IPS DF 19.7 (cell line): Measurements from ENCODE around the gene PIK3CG.

ENCODE experiments used
- DNase-seq: peaks from one replicate; pipeline ENCODE4 v3.0.0-alpha.2; 2013; ENCODE audit warnings: low read depth, low spot score

The PIK3CG gene

DNA sequence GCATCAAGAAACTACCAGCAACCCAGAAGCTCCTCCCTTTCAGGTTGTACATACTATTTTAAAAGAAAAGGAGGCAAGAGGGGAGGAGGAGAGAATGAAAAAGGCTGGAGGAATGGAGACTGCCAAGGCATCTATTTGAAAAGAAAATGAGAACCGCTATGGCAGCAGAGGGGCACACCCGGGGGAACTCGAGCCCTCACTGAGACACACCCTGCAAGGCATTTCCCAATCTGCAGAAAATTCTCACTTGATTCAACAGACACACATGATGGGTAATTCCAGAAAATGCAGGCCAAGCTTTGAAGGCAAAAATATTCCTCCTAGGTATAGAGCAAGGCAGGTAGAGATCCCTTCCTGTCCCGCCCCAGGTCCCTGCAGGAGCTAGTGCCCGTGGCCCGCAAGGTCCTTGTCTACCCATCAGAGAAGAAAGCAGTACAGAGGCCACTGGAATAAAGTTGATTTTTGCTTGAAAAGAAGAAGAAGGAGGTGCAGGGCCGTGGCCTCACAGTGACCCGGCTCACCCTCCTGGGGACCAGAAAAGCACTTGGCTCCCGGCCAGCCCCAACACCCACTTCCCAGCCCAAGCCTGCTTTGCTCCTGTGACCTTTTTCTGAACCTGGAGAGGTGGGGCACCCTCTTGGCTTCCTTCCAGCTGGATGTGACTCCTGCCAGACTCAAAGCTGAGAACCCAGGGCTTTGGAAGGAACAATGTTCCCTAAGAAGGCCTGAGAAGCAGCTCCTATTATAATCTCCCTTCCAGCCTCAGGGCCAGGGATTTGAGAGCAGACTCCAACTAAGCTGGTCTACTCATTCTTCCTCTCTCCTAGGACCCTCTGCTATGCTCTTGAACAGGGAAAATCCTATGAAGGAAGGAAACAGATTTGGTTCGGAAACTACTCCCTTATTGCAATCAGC, 6.2 kb upstream of the PIK3CG start:
- no peak for DNase-seq

DNA sequence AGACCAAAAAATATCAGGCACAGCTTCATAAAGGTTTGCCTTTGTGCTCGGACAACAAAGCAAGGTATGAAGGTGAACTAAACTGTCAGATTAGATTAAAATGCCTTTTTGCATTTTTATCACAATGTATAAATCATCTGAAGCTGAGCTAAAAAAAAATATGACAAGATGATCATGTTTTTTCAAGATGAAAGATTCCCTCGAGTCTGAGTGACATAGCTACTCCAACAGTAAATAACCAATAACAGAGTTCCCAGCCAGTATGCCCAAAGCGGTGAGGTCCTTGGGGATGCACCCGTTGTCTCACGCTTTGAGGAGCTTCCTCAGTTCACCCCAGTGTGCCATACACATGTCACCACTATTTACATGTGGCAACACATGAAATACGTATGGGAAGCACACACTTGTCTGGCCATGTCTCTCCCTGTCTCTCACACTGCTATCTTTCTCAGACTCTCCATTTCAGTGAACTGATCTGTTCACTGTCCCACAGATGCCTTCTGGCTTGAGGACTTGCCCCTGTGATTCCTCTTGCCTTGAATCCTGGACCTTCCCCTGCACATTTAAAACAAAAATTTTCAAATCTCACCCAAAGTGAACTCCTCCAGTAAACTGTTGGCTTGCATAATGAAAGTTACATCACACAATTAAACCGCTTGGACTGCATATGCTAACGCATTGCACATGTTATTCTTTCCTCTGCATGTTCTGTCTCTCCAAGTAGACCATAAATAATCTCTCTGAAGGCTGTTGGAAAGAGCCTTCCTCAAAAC, 2.6 kb upstream of the PIK3CG start:
- no peak for DNase-seq

DNA sequence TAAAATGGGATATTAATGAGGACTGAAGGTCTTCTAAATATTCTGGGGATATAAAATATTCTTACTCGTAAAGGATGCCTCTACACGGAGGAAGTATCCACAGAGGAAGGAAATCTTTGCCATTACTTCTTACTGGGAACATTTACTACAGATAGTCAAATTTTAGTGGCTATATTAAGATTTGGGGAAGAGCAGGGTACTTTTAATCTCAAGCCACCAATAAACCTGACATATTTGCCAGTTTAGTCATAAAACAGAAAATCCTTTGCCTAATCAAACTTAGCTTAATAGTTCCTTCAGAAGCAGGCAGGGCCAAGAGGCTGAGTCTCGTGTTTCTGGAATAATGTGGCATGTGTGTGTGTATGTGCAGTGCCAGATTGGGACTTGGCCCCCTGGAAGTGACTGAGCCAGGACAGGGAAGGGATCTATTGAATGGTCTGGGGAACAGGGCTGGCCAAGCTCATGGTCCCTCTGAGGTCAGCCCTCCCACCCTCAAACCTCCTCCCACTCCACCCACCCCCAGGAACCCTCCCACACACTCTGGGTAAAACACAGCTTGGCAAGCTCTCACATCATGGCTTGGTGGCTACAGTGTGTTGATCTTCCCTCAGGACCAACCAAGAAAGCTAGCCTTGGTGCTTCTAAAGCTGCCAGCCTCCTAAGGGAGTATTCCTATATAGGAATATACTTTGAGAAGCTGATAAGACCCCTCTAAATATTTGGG, 1.6 kb upstream of the PIK3CG start:
- no peak for DNase-seq

DNA sequence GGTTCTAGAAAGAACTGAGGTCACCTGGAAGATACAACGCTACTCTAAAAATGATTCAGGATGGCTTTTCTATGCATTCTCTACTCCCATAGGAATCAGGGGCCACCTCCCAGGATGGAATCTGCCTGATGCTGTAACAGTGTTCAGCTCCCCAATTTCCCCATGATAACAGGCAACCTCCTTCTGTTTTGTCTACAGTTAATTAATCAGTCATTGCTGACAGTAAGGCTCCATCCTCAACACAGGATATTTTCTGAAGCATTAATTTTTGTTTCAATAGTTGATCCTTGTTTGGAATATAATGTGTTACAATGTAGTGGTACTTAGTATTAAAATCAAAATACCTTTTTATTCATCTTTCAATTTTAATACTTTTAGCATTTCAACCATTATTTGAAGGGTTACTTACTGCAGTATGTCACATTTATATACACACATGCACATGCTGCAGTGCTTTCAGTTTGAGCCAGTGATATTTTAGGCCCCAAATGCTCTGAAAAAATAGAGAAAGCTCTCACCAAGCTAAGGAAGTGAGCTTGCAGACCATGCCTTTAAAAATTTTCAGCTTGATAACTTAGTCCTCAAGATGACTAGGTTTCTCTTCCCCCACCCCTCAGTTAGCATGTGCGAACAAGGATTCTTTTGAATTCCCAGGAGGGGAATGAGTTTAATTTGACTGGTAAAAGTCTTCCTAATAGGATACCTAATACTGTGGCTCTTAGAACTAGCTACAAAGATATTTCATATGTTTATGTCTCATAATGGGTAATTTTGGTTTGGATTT, 592 bp upstream of the PIK3CG start:
- DNase-seq, result no peak

DNA sequence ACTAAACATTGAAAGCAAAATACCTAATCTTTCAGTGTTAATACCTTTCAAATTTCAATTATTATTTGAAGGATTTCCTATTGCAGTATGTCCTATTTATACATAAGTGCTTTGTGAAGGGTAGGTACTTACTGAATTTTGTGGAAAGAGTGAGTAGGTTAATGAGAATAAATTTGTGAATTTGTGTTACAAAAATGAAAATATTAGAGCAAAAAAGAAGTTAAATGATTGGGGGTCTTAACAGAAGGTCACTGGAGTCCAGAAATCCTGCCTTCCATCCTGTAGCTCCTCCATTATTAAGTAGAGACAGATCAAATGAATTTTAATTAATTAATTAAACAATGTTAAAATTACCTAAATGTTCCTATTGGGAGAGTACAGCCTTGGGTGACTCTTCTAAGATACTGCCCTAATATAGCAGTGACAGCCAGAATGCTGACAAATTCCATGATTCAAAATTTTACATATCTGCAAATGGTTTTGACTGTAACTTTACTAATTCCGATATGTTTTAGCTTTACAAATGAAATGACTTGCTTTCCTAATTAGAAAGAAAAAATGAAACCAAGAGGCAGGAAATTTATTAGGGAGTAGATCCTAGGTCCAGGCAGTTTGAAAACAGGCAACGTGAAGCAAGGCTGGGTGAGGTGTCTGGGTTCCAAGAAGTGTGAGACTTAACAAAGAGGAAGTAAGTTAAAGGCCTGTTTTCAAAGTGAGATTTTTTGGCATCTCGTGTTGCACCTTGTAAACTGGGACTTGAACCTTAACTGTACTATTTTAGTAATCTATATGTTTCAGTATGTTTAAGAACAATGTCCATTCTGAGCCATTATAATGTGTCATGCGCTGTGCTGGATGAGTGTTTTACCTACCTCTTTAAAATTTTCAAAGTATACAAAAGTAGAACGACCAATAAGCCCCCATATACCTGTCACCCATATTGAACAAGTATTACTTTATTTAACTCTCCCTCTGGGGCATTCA, 1.5 kb downstream of the PIK3CG start:
- DNase-seq, result no peak

DNA sequence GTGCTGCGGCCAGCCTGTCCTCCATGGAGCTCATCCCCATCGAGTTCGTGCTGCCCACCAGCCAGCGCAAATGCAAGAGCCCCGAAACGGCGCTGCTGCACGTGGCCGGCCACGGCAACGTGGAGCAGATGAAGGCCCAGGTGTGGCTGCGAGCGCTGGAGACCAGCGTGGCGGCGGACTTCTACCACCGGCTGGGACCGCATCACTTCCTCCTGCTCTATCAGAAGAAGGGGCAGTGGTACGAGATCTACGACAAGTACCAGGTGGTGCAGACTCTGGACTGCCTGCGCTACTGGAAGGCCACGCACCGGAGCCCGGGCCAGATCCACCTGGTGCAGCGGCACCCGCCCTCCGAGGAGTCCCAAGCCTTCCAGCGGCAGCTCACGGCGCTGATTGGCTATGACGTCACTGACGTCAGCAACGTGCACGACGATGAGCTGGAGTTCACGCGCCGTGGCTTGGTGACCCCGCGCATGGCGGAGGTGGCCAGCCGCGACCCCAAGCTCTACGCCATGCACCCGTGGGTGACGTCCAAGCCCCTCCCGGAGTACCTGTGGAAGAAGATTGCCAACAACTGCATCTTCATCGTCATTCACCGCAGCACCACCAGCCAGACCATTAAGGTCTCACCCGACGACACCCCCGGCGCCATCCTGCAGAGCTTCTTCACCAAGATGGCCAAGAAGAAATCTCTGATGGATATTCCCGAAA, 2.7 kb downstream of the PIK3CG start:
- no peak for DNase-seq

DNA sequence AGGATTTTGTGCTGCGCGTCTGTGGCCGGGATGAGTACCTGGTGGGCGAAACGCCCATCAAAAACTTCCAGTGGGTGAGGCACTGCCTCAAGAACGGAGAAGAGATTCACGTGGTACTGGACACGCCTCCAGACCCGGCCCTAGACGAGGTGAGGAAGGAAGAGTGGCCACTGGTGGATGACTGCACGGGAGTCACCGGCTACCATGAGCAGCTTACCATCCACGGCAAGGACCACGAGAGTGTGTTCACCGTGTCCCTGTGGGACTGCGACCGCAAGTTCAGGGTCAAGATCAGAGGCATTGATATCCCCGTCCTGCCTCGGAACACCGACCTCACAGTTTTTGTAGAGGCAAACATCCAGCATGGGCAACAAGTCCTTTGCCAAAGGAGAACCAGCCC, 3.3 kb downstream of the PIK3CG start:
- no peak for DNase-seq

DNA sequence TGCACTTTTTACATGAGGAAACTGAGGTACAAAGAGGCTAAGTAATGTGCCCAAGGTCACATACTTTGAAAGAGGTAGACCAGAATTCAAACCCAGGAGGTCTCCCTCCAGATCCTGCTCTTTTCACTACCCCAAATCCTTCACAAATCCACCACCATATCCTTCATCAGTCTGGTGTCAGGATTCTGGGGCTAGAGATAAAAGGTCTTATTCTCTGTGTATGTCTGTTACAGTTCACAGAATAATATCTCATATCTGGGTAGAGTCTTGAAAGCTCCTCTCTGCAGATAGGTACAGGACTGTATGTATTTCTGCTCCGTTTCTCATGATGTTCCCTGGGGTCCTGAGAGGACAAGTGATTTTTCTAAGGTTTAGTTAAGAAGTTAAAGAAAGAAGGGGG, 4.9 kb downstream of the PIK3CG start:
- DNase-seq, result no peak

DNA sequence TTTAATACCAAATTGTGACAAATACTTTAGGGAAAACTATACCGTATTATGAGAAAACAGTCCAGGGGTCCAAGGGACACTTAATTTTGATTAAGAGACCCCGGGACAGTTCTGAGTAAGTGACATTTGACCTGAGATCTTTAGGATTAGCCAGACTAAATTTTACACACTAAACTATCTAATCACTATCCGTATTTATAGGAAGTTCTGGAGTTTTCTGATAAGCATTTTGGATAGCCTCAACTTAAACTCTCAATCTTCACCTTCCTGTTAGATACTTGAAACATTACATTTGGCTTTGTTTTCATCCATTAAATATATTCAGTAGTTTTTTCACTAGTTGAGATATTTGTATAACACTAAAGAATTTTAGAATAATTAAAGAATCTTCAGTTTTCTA, 5.4 kb downstream of the PIK3CG start:
- DNase-seq, result no peak

DNA sequence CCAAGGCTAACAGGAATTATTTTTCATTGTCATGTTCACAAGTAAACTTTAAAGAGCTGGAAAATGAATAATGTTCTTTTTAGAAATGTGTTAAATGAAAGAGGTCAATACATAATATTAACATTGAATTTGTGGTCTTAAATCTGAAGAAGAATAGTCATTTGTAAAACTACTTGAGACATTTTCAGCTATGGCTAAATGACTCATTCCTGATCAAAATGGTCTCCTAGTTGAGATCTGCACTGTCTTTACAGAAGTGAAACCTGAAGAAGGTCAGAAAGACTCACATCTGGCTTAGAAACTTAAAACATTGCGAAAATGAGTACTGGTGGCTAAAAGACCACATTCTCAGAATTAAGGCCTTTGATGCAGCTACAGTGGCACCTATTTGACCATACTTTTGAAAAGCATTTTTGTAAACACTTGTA, 5.9 kb downstream of the PIK3CG start:
- no peak for DNase-seq

DNA sequence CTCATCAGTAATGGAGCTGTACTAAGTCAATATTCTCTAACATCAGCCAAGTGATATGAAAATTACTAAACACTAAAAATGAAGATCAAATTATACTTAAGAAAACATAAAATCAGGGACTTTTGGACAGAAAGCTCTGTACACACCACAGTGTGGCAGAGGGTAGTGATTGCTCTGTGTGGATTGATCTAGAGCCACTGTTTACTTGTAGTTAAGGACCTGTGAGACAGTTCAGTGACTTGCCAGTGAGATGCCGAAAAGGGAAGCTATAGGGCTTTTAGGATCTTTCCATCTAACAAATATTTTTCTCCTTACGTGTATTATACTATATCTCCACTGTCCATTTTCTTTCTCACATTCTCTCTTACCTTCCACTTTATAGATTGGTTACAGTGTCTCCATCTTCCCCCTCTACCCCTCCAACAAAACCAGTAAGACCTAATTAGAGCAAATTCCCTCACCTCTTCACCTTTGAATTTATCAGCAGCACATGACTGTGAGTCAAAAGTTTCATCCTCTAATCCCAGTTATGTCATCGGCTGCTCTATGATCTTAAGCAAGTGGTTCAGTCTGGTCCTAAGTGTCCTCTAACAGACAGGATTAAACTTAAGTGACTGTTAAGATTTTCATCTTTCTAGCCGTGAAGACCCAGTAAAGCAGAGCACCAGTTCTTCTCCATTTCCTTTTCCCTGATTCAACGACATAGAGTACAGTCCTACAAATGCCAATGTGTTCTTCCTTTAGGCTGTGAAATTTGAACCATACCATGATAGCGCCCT, 6.9 kb downstream of the PIK3CG start:
- no peak for DNase-seq

DNA sequence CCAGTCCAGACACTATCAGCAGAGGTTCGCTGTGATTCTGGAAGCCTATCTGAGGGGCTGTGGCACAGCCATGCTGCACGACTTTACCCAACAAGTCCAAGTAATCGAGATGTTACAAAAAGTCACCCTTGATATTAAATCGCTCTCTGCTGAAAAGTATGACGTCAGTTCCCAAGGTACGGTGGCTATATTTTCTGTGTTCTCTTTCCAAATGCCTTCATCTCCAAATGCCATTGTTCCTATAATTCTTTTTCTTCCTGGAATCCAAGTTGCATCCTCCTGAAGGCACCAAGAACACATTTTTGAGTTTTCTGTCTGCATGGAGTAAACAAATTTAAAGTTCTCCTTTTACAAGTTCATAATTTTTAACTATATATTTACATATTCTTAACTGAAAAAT, 7.7 kb downstream of the PIK3CG start:
- DNase-seq, result no peak

DNA sequence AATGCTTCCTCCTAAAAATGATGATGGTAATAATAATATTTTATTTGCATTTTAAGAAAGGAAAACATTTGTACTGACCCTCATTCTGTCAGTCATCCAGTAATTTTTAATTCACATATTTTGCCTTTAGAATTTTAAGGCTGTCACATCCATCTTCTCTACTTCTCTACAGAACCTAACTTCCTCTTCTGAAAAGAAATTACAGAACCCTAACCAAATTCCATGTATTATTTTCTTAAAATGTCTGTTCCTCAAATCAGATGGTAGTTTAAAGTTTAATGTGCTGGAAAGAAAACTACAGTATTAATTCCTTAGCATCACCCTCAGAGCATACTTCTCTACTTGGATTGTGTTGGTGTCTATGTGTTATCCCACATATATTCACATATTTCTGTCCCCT, 9.0 kb downstream of the PIK3CG start:
- no peak for DNase-seq

DNA sequence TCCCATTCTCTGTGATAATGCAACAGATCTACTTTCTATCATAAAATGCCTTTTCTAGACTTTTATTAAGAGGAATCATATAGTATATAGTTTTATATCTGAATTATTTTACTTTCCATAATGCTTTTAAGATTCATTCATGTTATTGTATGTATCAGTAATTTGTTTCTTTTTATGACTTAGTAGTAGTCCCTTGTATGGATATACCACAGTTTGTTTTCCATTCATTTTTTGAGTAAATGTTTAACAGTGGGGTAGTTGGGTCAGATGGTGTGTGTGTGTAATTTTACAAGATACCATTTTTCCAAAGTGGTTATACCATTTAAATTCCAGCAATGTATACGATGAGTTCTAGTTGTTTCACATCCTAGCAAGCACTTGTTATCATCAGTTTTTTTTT, 10.4 kb downstream of the PIK3CG start:
- DNase-seq, result no peak

DNA sequence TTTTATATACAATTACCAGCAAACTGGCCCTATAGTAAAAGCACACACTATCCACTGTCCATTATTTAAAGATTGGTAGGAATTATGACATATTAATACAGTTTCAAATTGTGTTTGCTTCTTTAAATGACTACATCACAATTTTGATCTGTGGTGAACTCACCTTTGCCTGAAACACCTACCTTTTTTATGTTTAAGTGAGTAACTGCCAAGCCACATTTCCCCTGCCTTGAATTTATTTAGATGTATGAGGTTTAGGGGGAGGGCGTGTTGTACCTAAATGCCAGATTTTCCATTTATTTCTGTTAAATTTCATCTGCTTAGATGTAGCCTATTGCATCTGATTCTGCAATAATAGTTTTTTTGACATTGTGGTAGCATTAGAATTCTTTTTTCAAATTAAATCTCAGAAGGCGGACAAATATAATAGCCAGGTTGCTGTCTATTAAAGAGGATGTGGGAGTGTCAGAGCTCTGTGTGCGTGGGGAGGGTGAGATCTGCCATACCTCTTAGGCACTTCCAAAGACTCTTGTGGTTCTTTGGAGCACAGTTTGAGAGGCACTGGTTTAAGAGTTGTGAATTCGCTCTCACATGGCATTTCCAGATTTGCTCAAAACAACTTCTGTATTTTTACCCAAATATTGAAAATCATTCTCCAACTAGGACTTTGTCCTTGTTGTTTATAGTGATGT, 13.8 kb downstream of the PIK3CG start:
- DNase-seq, result no peak

DNA sequence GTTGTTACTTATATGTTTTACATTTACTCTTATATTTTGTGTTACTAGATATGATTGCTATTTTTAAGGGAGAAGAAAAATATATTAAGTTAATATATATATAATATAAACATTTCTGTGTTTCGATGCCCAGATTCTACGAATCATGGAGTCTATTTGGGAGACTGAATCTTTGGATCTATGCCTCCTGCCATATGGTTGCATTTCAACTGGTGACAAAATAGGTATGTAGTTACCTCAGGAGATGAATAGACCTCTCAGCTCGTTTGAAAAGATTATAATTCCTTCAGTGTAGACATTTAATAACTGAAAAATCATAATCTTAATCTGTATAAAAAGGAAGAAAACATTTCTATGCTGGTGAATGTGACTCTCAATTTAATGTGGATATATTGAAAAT, 16.9 kb downstream of the PIK3CG start:
- DNase-seq, result no peak

DNA sequence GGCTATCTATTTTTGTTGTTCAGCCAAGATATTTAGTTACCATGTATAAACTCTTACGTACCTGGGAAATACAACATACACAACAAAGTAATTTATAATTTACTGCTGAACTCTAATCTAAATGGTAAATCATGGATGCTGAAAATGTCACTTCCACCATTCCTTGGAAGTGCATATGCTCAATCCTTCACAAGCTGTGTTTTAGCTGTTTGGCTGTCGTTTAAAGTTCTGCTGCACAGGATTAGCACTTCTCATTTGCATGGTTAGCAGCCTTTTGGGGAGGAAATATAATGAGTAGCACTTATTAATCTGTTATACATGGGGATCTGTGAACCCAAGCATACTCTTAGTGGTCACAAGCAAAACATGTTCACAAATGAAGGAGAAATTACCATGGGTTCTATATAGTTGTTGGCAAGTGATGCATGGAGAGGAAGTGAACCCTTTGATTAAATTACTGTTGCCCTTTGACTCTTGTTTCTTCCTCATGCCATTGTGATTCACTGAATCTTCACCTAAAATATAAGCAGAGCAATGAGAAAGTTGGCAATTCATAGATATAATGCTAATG, 18.5 kb downstream of the PIK3CG start:
- DNase-seq, result no peak

DNA sequence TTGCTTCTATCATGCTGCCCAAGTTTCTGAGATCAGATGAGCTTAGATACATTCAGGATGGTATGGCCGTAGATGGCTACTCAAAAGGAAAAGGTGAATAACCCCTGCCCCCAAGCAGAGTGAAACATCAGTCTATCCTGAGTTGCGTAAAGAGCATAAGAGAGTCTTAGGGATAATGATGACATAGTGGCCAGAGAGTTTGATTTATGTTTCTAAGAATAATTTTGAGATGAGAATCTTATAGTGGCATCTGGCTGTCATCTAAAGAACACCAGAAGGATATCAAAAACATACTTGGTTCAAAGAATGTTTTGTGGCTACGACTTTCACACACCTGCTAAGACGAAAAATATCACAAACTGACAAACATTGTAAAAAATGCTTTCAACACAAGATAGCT, 20.6 kb downstream of the PIK3CG start:
- DNase-seq, result no peak
